ENCODE measurements around the gene PARD3.

Gene PARD3

GRCh38 chr10:34499612-34500279 lies 315.4 kb downstream of the PARD3 start:
- H3K27me3 ChIP-seq (ENCODE audit: insufficient read depth, poor library complexity, severe bottlenecking): no peaks in the 10 kb centered on the region
- H3K27ac ChIP-seq (ENCODE audit: poor library complexity, severe bottlenecking): no peak overlapping the region
- TF ChIP-seq CTCF (IDR thresholded peaks at IDR 0.05; ENCODE audit: poor library complexity, severe bottlenecking): no peak
- DNase-seq (ENCODE audit: low spot score) (no peak), ATAC-seq (ENCODE audit: low read depth) (no peak)
- H3K4me1 ChIP-seq (ENCODE audit: insufficient read depth, poor library complexity, severe bottlenecking): peaks cover 9% of the 10 kb centered on the region
- no peak overlapping the region for H3K4me3 ChIP-seq (ENCODE audit: severe bottlenecking)
- H3K36me3 ChIP-seq (ENCODE audit: low read depth): no peaks in the 10 kb centered on the region
- no peaks in the 10 kb centered on the region for H3K9me3 ChIP-seq (ENCODE audit: severe bottlenecking)

- Histone ChIP-seq H3K36me3 (ENCODE audit: low read depth) (no peaks in the 10 kb centered on the region), H3K4me3 (ENCODE audit: severe bottlenecking) (no peak overlapping the region), H3K27ac (ENCODE audit: poor library complexity, severe bottlenecking) (no peak overlapping the region), H3K4me1 (ENCODE audit: insufficient read depth, poor library complexity, severe bottlenecking) (peaks cover 14% of the 10 kb centered on the region), H3K27me3 (ENCODE audit: insufficient read depth, poor library complexity, severe bottlenecking) (no peaks in the 10 kb centered on the region), H3K9me3 (ENCODE audit: severe bottlenecking) (no peaks in the 10 kb centered on the region)
- no peak for TF ChIP-seq CTCF (IDR thresholded peaks at IDR 0.05; ENCODE audit: poor library complexity, severe bottlenecking)
- DNase-seq (ENCODE audit: low spot score) (no peak), ATAC-seq (ENCODE audit: low read depth) (no peak)
Measured at GRCh38 chr10:34498821-34499220, 316.3 kb downstream of the PARD3 start.

- Histone ChIP-seq H3K36me3 (ENCODE audit: low read depth) (no peaks in the 10 kb centered on the region), H3K4me1 (ENCODE audit: insufficient read depth, poor library complexity, severe bottlenecking) (peaks cover 40% of the 10 kb centered on the region), H3K9me3 (ENCODE audit: severe bottlenecking) (no peaks in the 10 kb centered on the region), H3K27ac (ENCODE audit: poor library complexity, severe bottlenecking) (no peak overlapping the region), H3K4me3 (ENCODE audit: severe bottlenecking) (no peak overlapping the region), H3K27me3 (ENCODE audit: insufficient read depth, poor library complexity, severe bottlenecking) (no peaks in the 10 kb centered on the region)
- no peak for DNase-seq (ENCODE audit: low spot score)
- TF ChIP-seq CTCF (IDR thresholded peaks at IDR 0.05; ENCODE audit: poor library complexity, severe bottlenecking): no peak
- ATAC-seq (ENCODE audit: low read depth): no peak
Measured at GRCh38 chr10:34495938-34496337, 319.2 kb downstream of the PARD3 start.

DNA sequence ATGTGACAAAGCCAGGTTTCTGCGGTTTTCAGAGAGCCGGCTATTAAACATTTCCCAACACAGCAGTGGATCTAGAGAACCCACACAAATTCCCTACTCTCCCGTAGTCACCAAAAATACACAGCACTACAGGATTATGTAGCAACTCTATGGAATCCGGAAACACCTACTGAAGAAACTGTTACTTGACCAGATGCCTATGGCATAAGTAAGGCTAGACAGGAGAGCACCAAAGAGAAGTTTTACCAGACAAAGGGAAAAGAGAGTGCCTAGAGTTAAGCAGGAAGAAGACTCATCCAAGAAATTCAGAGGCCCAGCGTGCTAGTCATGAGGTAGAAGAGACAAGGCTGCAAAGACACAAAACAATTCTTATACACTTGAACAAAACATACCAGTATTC lies 321.1 kb downstream of the PARD3 start:
- DNase-seq (ENCODE audit: low spot score) (no peak), ATAC-seq (ENCODE audit: low read depth) (peak; percentile 87)
- no peaks in the 10 kb centered on the region for H3K36me3 ChIP-seq (ENCODE audit: low read depth)
- H3K27ac ChIP-seq (ENCODE audit: poor library complexity, severe bottlenecking): peak overlapping the region; percentile 86
- H3K27me3 ChIP-seq (ENCODE audit: insufficient read depth, poor library complexity, severe bottlenecking): no peaks in the 10 kb centered on the region
- H3K4me3 ChIP-seq (ENCODE audit: severe bottlenecking): no peak overlapping the region
- TF ChIP-seq CTCF (IDR thresholded peaks at IDR 0.05; ENCODE audit: poor library complexity, severe bottlenecking): no peak
- no peaks in the 10 kb centered on the region for H3K9me3 ChIP-seq (ENCODE audit: severe bottlenecking)
- H3K4me1 ChIP-seq (ENCODE audit: insufficient read depth, poor library complexity, severe bottlenecking): peaks cover 54% of the 10 kb centered on the region

GRCh38 chr10:34492081-34492480 lies 323.0 kb downstream of the PARD3 start:
- ATAC-seq (ENCODE audit: low read depth) (peak; percentile 77), DNase-seq (ENCODE audit: low spot score) (peak; percentile 76)
- H3K4me3 ChIP-seq (ENCODE audit: severe bottlenecking): no peak overlapping the region
- no peaks in the 10 kb centered on the region for H3K27me3 ChIP-seq (ENCODE audit: insufficient read depth, poor library complexity, severe bottlenecking)
- H3K4me1 ChIP-seq (ENCODE audit: insufficient read depth, poor library complexity, severe bottlenecking): peaks cover 53% of the 10 kb centered on the region
- no peak for TF ChIP-seq CTCF (IDR thresholded peaks at IDR 0.05; ENCODE audit: poor library complexity, severe bottlenecking)
- no peaks in the 10 kb centered on the region for H3K36me3 ChIP-seq (ENCODE audit: low read depth)
- no peaks in the 10 kb centered on the region for H3K9me3 ChIP-seq (ENCODE audit: severe bottlenecking)
- H3K27ac ChIP-seq (ENCODE audit: poor library complexity, severe bottlenecking): peak overlapping the region; percentile 86
